CD14-positive monocyte (primary cell): Measurements from ENCODE around the gene NUBPL. TPM values are rescaled to one million over a fixed set of nuclear protein-coding genes. Genes with fewer than 3 reads are reported as not detected.

Source experiments
- DNase-seq, 3 donors: peaks; one replicate each; pipeline ENCODE4 v3.0.0-alpha.2; 2011 to 2022
- H2AFZ ChIP-seq: 2 replicates; pipeline ENCODE4 v1.6.0; 2012; ENCODE audit warnings: mild to moderate bottlenecking, low read depth, low read length, inconsistent platforms; ENCODE audit not compliant: insufficient read depth, poor library complexity, severe bottlenecking
- H3K27ac ChIP-seq, 2 donors: 1 replicate in 1 of 2; 2 replicates in 1 of 2; pipeline ENCODE4 v1.5.1; 2012 to 2013; ENCODE audit warnings: low read length in 2 of 2, control low read depth in 1 of 2, inconsistent platforms in 1 of 2, low read depth in 1 of 2, mild to moderate bottlenecking in 1 of 2
- H3K27me3 ChIP-seq, 2 donors: one replicate each; pipeline versions ENCODE4 v1.6.0 to v1.6.1; 2011 to 2013; ENCODE audit warnings: low read length in 2 of 2; ENCODE audit not compliant: control insufficient read depth in 2 of 2, insufficient read depth in 2 of 2
- H3K36me3 ChIP-seq, 2 donors: replicated peaks in 1 of 2; 1 replicate in 1 of 2; 2 replicates in 1 of 2; pipeline versions ENCODE4 v1.5.1 to v1.6.1; 2012 to 2013; ENCODE audit warnings: low read length in 2 of 2, control low read depth in 1 of 2, inconsistent platforms in 1 of 2, mild to moderate bottlenecking in 1 of 2; ENCODE audit not compliant: insufficient read depth in 2 of 2, control insufficient read depth in 1 of 2
- H3K4me1 ChIP-seq, 2 donors: 1 replicate in 1 of 2; 2 replicates in 1 of 2; pipeline versions ENCODE4 v1.5.1 to v1.6.1; 2012 to 2013; ENCODE audit warnings: low read length in 2 of 2, control low read depth in 1 of 2, inconsistent platforms in 1 of 2, mild to moderate bottlenecking in 1 of 2, moderate library complexity in 1 of 2; ENCODE audit not compliant: insufficient read depth in 2 of 2, control insufficient read depth in 1 of 2
- H3K4me2 ChIP-seq: replicated peaks from 2 replicates; pipeline ENCODE3; 2012; ENCODE audit warnings: low read length, moderate library complexity, mild to moderate bottlenecking; ENCODE audit not compliant: poor library complexity, severe bottlenecking; ENCODE audit errors: extremely low read depth
- H3K4me3 ChIP-seq, 3 experiments: fragments of 200-600 bp in 1 of 3; sonication (generic) in 1 of 3; replicated peaks in 1 of 3; 1 replicate in 2 of 3; 2 replicates in 1 of 3; pipeline ENCODE4 v1.5.1; 2011 to 2013; ENCODE audit warnings: low read length in 3 of 3, mild to moderate bottlenecking in 3 of 3, control low read depth in 2 of 3, low read depth in 2 of 3, inconsistent platforms in 1 of 3, moderate library complexity in 1 of 3
- H3K79me2 ChIP-seq: 2 replicates; pipeline ENCODE4 v1.6.0; 2012; ENCODE audit warnings: mild to moderate bottlenecking, control low read depth, inconsistent platforms, low read length, moderate library complexity; ENCODE audit not compliant: insufficient read depth
- H3K9ac ChIP-seq: 2 replicates; pipeline ENCODE4 v1.6.0; 2017; ENCODE audit warnings: low read length, mild to moderate bottlenecking; ENCODE audit not compliant: insufficient read depth, poor library complexity, severe bottlenecking
- H3K9me3 ChIP-seq, 2 donors: replicated peaks in 1 of 2; 1 replicate in 1 of 2; 2 replicates in 1 of 2; pipeline versions ENCODE4 v1.5.1 to v1.6.1; 2012 to 2013; ENCODE audit warnings: low read length in 2 of 2, control low read depth in 1 of 2; ENCODE audit not compliant: control insufficient read depth in 1 of 2, insufficient read depth in 1 of 2
- H4K20me1 ChIP-seq: 2 replicates; pipeline ENCODE4 v1.6.0; 2012; ENCODE audit warnings: mild to moderate bottlenecking, low read length, control low read depth, moderate library complexity; ENCODE audit not compliant: insufficient read depth
- H3K27ac Mint-ChIP-seq, 7 donors: one replicate each; pipeline ENCODE4 v1.8.0; 2020; ENCODE audit warnings: mild to moderate bottlenecking in 7 of 7, mixed read lengths in 7 of 7, moderate library complexity in 6 of 7, inconsistent platforms in 2 of 7
- H3K27me3 Mint-ChIP-seq, 3 donors: one replicate each; pipeline ENCODE4 v1.8.0; 2021 to 2022; ENCODE audit warnings: low read depth in 3 of 3, mild to moderate bottlenecking in 3 of 3, mixed read lengths in 3 of 3, moderate library complexity in 3 of 3, inconsistent platforms in 1 of 3
- H3K36me3 Mint-ChIP-seq, 2 donors: one replicate each; pipeline ENCODE4 v1.8.0; 2020; ENCODE audit warnings: mixed read lengths in 2 of 2, inconsistent platforms in 1 of 2, mild to moderate bottlenecking in 1 of 2
- H3K4me1 Mint-ChIP-seq: one replicate; pipeline ENCODE4 v1.8.0; 2020; ENCODE audit warnings: mild to moderate bottlenecking, mixed read lengths
- H3K4me3 Mint-ChIP-seq, 2 donors: one replicate each; pipeline ENCODE4 v1.8.0; 2020; ENCODE audit warnings: mild to moderate bottlenecking in 2 of 2, mixed read lengths in 2 of 2, moderate library complexity in 1 of 2
- H3K9me3 Mint-ChIP-seq, 7 donors: one replicate each; pipeline ENCODE4 v1.8.0; 2020 to 2022; ENCODE audit warnings: mixed read lengths in 7 of 7, mild to moderate bottlenecking in 6 of 7, moderate library complexity in 6 of 7, inconsistent platforms in 2 of 7
- CTCF ChIP-seq: fragments of 200-600 bp; IDR thresholded peaks from one replicate; pipeline ENCODE4 v1.8.0; 2022; ENCODE audit warnings: antibody characterized with exemption, mild to moderate bottlenecking
- WGBS: methylation state at CpG from one replicate; pipeline ENCODE4 v1.1.5; 2013; ENCODE audit warnings: missing lambda C conversion rate; ENCODE audit not compliant: insufficient coverage; 5-methylcytosine and 5-hydroxymethylcytosine counted together
- intact Hi-C, 2 donors: fragments of 100-400 bp; cut with micrococcal nuclease; formaldehyde crosslinking; loops; one replicate each; pipeline versions ENCODE4 v1.15.0 to v1.15.1; 2023
- polyA plus RNA-seq, 3 donors: library from polyadenylated mRNA; depleted of rRNA in 1 of 3; unstranded in 2 of 3; stranded (reverse) in 1 of 3; fragments of 300-500 nt in 2 of 3; fragments of >200 nt in 1 of 3; fragmentation: Illumina TruSeq in 2 of 3; gene quantifications; 1 replicate in 2 of 3; 2 replicates in 1 of 3; pipeline ENCODE4 v1.2.3, GENCODE V29; 2012 to 2021

Gene NUBPL
- polyA plus RNA-seq, 3 donors, result 0.75 to 2.4 (median 2.3) TPM

- Histone ChIP-seq H4K20me1 (no peaks in the 10 kb centered on the region), H3K36me3 (no peaks in the 10 kb centered on the region), H3K27me3 (no peaks in the 10 kb centered on the region), H2AFZ (no peak overlapping the region), H3K4me3 (no peak overlapping the region), H3K27ac (no peak overlapping the region), H3K4me2 (no peak overlapping the region), H3K9me3 (no peaks in the 10 kb centered on the region), H3K4me1 (no peaks in the 10 kb centered on the region), H3K79me2 (no peaks in the 10 kb centered on the region), H3K9ac (no peak overlapping the region)
- Mint-ChIP-seq H3K27ac (no peak overlapping the region), H3K4me1 (no peaks in the 10 kb centered on the region), H3K9me3 (peaks cover 0 to 13% (median 4%) of the 10 kb centered on the region in 7 donors), H3K27me3 (peaks cover 0 to 4% (median 0%) of the 10 kb centered on the region in 3 donors), H3K36me3 (peaks cover 0 to 5% of the 10 kb centered on the region in 2 donors), H3K4me3 (no peak overlapping the region)
- intact Hi-C loops, result no loop called here
- no peak for DNase-seq
- no CpG with 5 or more reads among the region's 3 CpGs for WGBS
- TF ChIP-seq CTCF, result no peak
Measured at GRCh38 chr14:31677052-31677451, 115.8 kb downstream of the NUBPL start.

GRCh38 chr14:31677630-31678029 lies 116.4 kb downstream of the NUBPL start:
- Histone ChIP-seq H3K27me3 (no peaks in the 10 kb centered on the region), H2AFZ (no peak overlapping the region), H3K36me3 (no peaks in the 10 kb centered on the region), H3K4me1 (no peaks in the 10 kb centered on the region), H3K4me2 (no peak overlapping the region), H3K9ac (no peak overlapping the region), H3K27ac (no peak overlapping the region), H3K79me2 (no peaks in the 10 kb centered on the region), H3K4me3 (no peak overlapping the region), H3K9me3 (peaks cover 0 to under 1% of the 10 kb centered on the region in 2 donors), H4K20me1 (no peaks in the 10 kb centered on the region)
- no peak for DNase-seq
- no peak overlapping the region for H3K4me3 Mint-ChIP-seq
- H3K4me1 Mint-ChIP-seq, result no peaks in the 10 kb centered on the region
- peaks cover 0 to 4% (median 0%) of the 10 kb centered on the region in 3 donors for H3K27me3 Mint-ChIP-seq
- intact Hi-C loops, result no loop called here
- 100% methylated on average over 3 of the region's 3 CpGs for WGBS
- H3K27ac Mint-ChIP-seq, result no peak overlapping the region
- H3K9me3 Mint-ChIP-seq, result peaks cover 0 to 9% (median 4%) of the 10 kb centered on the region in 7 donors
- TF ChIP-seq CTCF, result no peak
- peaks cover 0 to 5% of the 10 kb centered on the region in 2 donors for H3K36me3 Mint-ChIP-seq
